Activated T-cell treated with anti-CD3 and anti-CD28 coated beads, Interleukin-2, amount 50 U/mL, for 72 hours (primary cell): Measurements from ENCODE around the gene COL13A1. TPM values are rescaled to one million over a fixed set of nuclear protein-coding genes. Genes with fewer than 3 reads are reported as not detected.

Source experiments
- ATAC-seq, 2 donors: fragments of 150-1000 bp; cut with Tn5 transposase; replicated peaks in 1 of 2; 2 replicates each; pipeline ENCODE4 v1.10.0; 2021; ENCODE audit warnings: moderate library complexity in 2 of 2, mild to moderate bottlenecking in 1 of 2
- DNase-seq, 2 donors: peaks; one replicate each; pipeline ENCODE4 v3.0.0; 2021 to 2022; ENCODE audit warnings: mixed read lengths in 1 of 2
- H3K27ac Mint-ChIP-seq: one replicate; pipeline ENCODE4 v1.8.0; 2022; ENCODE audit warnings: mild to moderate bottlenecking, moderate library complexity, mixed read lengths
- H3K27me3 Mint-ChIP-seq: one replicate; pipeline ENCODE4 v1.8.0; 2022; ENCODE audit warnings: low read depth, mixed read lengths
- H3K36me3 Mint-ChIP-seq, 2 donors: one replicate each; pipeline ENCODE4 v1.8.0; 2022; ENCODE audit warnings: mixed read lengths in 2 of 2, mild to moderate bottlenecking in 1 of 2; ENCODE audit not compliant: insufficient read depth in 2 of 2
- H3K4me1 Mint-ChIP-seq: one replicate; pipeline ENCODE4 v1.8.0; 2022; ENCODE audit warnings: low read depth, mixed read lengths
- H3K4me3 Mint-ChIP-seq, 2 donors: one replicate each; pipeline ENCODE4 v1.8.0; 2022; ENCODE audit warnings: mild to moderate bottlenecking in 2 of 2, mixed read lengths in 2 of 2, moderate library complexity in 2 of 2
- H3K9me3 Mint-ChIP-seq, 2 donors: one replicate each; pipeline ENCODE4 v1.8.0; 2022; ENCODE audit warnings: mixed read lengths in 2 of 2
- total RNA-seq, 2 donors: library from RNA; stranded (reverse); gene quantifications; one replicate each; pipeline ENCODE4 v1.2.3, GENCODE V29; 2022

Gene COL13A1
- total RNA-seq, 2 donors from 2014 or later: not detected

- Mint-ChIP-seq H3K27me3 (peaks cover 36% of the 10 kb centered on the region), H3K36me3 (no peaks in the 10 kb centered on the region), H3K9me3 (peaks cover 0 to 1% of the 10 kb centered on the region in 2 donors), H3K4me3 (no peak overlapping the region), H3K27ac (no peak overlapping the region), H3K4me1 (peaks cover 14% of the 10 kb centered on the region)
- no peak for DNase-seq
- no peak for ATAC-seq
Observed at GRCh38 chr10:69845574-69846292, 44.0 kb downstream of the COL13A1 start.

DNA sequence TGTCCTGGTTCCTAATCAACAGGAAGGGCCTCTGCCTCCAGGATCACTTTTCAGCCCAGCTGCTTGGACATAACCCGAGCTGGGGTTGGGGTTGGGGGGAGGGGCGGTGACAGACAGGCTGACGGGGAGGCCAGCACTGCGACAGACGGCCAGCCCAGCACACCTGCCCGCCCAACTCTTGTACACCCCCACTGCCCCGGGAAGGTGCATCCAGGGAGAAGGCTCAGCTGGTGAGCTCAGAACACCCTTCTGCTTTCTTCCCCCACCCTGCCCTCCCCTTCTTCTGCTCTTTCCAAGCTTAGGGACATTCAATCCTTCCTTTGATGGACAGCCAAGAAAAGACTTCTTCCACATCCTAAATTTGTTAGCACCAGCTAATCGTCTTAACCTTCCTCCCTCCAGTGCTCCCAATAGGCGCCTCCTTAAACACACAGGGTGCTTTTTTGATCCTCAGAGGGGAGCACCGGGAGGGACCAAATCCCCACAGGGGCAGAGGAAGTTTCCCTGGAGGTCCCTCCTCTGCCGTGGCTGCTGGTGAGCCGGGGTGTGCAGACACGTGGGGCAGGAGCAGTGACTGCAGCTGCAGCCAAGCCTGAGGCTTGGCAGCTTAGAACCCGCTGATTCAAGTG is 44.7 kb downstream of the COL13A1 start:
- Mint-ChIP-seq H3K4me3 (no peak overlapping the region), H3K27me3 (peaks cover 36% of the 10 kb centered on the region), H3K27ac (no peak overlapping the region), H3K36me3 (no peaks in the 10 kb centered on the region), H3K9me3 (peaks cover 0 to 1% of the 10 kb centered on the region in 2 donors), H3K4me1 (peaks cover 13% of the 10 kb centered on the region)
- ATAC-seq (no peak), DNase-seq (no peak)

DNA sequence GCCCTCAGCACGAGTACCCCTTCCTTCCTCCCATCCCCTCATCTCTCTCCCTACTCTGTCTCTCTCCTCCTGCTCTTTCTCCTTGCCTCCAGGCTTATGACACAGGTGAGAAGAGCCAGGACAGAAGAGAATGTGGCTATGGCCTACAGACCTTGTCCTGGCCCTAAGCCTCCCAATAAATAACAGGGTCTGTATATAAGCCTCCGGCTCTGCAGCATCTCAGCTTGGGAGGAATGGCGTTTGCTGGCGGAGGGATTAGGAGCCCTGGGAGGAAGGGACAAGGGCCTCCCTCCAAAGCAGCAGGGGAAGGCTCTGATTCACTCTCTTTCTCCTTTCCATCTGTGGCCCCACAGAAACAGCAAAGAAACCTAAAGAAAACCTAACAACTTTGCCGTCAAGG is 45.8 kb downstream of the COL13A1 start:
- Mint-ChIP-seq H3K27me3 (peaks cover 36% of the 10 kb centered on the region), H3K9me3 (no peaks in the 10 kb centered on the region), H3K36me3 (no peaks in the 10 kb centered on the region), H3K4me1 (peaks cover 2% of the 10 kb centered on the region), H3K4me3 (no peak overlapping the region), H3K27ac (no peak overlapping the region)
- no peak for ATAC-seq
- DNase-seq: no peak

- ATAC-seq (no peak), DNase-seq (no peak)
- Mint-ChIP-seq H3K27me3 (peaks cover 36% of the 10 kb centered on the region), H3K4me3 (no peak overlapping the region), H3K4me1 (no peaks in the 10 kb centered on the region), H3K36me3 (no peaks in the 10 kb centered on the region), H3K27ac (no peak overlapping the region), H3K9me3 (no peaks in the 10 kb centered on the region)
Observed at GRCh38 chr10:69847883-69848282, 46.2 kb downstream of the COL13A1 start.

DNA sequence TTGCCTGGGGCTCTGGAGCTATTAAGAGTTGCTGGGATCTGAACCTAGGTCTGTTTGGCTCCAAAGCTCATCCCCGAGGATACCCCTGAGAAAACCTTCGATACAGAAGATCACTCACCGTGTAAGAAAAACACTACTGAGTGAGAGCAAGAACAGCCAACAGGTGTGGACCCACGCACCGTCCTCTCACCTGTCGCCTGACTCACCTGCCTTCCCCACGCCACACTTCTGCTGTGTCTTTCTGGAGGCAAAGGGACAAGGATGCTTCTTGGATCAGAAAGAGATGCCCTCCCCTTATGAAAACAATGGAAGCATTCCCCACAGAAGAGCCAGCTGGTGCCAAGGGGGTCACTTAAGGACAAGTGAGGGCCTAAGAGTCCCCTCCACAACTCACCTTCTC is 46.7 kb downstream of the COL13A1 start:
- H3K27me3 Mint-ChIP-seq: peaks cover 36% of the 10 kb centered on the region
- ATAC-seq: no peak
- H3K4me1 Mint-ChIP-seq: no peaks in the 10 kb centered on the region
- H3K9me3 Mint-ChIP-seq: no peaks in the 10 kb centered on the region
- no peak for DNase-seq
- H3K4me3 Mint-ChIP-seq: no peak overlapping the region
- H3K27ac Mint-ChIP-seq: no peak overlapping the region
- no peaks in the 10 kb centered on the region for H3K36me3 Mint-ChIP-seq

DNA sequence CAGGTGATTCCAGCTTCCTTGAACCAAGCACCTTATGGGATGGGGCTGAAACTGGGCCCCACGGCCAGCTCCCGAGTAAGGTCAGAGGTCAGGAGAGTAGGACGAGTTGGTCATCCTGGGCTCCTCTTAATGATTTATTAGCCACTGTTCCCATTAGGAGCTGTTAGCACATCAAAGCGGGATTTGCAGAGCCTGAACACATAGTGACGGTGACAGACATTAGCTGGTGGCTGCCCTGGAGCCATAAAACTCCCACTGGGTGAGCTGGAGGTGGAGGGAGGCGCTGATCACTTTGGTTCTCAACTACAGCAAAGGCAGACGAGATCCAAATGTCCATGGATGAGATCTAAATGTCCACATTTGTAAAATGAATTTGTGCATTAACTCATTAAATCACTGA is 48.1 kb downstream of the COL13A1 start:
- DNase-seq (no peak), ATAC-seq (no peak)
- H3K9me3 Mint-ChIP-seq: no peaks in the 10 kb centered on the region
- no peaks in the 10 kb centered on the region for H3K4me1 Mint-ChIP-seq
- H3K27me3 Mint-ChIP-seq: peaks cover 30% of the 10 kb centered on the region
- no peak overlapping the region for H3K27ac Mint-ChIP-seq
- no peaks in the 10 kb centered on the region for H3K36me3 Mint-ChIP-seq
- no peak overlapping the region for H3K4me3 Mint-ChIP-seq

DNA sequence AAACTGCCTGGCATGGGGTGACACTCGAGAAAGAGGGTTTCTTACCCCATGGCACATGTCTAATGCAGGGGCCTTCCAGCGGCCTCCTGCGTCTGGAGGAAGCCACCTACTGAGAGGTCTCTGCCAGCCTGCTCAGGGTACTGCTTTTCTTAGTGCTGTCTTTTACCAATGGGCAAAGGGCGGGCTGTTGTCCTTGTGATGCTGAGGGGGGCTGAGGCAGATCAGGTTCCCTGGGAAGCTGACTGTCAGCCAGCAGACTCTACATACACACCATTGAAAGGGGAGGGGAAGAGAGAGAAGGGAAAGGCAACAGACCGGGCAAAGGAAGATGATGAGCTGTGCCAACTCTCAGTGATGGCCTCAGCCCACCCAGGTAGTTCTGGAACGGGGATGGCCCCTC is 48.7 kb downstream of the COL13A1 start:
- no peaks in the 10 kb centered on the region for H3K36me3 Mint-ChIP-seq
- H3K4me1 Mint-ChIP-seq: no peaks in the 10 kb centered on the region
- DNase-seq (no peak), ATAC-seq (no peak)
- H3K27ac Mint-ChIP-seq: no peak overlapping the region
- H3K9me3 Mint-ChIP-seq: no peaks in the 10 kb centered on the region
- H3K27me3 Mint-ChIP-seq: peaks cover 25% of the 10 kb centered on the region
- no peak overlapping the region for H3K4me3 Mint-ChIP-seq

DNA sequence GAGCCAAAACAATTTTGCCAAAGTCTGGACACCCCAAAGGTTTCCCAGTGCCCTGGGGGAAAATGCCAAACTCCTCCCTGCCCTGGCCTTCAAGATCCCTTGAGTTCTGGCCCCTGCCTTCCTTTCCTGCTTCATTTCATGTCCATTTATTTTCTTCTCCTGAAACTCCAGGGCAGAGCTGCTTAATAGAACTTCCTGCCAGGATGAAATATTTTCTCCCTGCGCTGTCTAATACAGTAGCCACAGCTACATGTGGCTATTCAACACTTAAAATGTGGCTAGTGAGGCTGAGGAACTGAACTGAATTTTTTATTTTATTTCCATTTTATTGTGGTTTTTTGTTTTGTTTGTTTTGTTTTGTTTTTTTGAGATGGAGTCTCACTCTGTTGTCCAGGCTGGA is 49.6 kb downstream of the COL13A1 start:
- ATAC-seq (no peak), DNase-seq (no peak)
- no peaks in the 10 kb centered on the region for H3K9me3 Mint-ChIP-seq
- H3K27ac Mint-ChIP-seq: no peak overlapping the region
- no peaks in the 10 kb centered on the region for H3K4me1 Mint-ChIP-seq
- H3K27me3 Mint-ChIP-seq: peaks cover 18% of the 10 kb centered on the region
- no peak overlapping the region for H3K4me3 Mint-ChIP-seq
- no peaks in the 10 kb centered on the region for H3K36me3 Mint-ChIP-seq

- Mint-ChIP-seq H3K27me3 (peaks cover 1% of the 10 kb centered on the region), H3K4me3 (no peak overlapping the region), H3K9me3 (no peaks in the 10 kb centered on the region), H3K4me1 (no peaks in the 10 kb centered on the region), H3K36me3 (no peaks in the 10 kb centered on the region), H3K27ac (no peak overlapping the region)
- ATAC-seq (no peak), DNase-seq (no peak)
Observed at GRCh38 chr10:69853064-69853463, 51.4 kb downstream of the COL13A1 start.

GRCh38 chr10:69854511-69855345 is 53.0 kb downstream of the COL13A1 start:
- no peak for DNase-seq
- H3K27me3 Mint-ChIP-seq: no peaks in the 10 kb centered on the region
- no peaks in the 10 kb centered on the region for H3K36me3 Mint-ChIP-seq
- no peak overlapping the region for H3K4me3 Mint-ChIP-seq
- H3K9me3 Mint-ChIP-seq: no peaks in the 10 kb centered on the region
- ATAC-seq: no peak
- H3K4me1 Mint-ChIP-seq: no peaks in the 10 kb centered on the region
- H3K27ac Mint-ChIP-seq: no peak overlapping the region

DNA sequence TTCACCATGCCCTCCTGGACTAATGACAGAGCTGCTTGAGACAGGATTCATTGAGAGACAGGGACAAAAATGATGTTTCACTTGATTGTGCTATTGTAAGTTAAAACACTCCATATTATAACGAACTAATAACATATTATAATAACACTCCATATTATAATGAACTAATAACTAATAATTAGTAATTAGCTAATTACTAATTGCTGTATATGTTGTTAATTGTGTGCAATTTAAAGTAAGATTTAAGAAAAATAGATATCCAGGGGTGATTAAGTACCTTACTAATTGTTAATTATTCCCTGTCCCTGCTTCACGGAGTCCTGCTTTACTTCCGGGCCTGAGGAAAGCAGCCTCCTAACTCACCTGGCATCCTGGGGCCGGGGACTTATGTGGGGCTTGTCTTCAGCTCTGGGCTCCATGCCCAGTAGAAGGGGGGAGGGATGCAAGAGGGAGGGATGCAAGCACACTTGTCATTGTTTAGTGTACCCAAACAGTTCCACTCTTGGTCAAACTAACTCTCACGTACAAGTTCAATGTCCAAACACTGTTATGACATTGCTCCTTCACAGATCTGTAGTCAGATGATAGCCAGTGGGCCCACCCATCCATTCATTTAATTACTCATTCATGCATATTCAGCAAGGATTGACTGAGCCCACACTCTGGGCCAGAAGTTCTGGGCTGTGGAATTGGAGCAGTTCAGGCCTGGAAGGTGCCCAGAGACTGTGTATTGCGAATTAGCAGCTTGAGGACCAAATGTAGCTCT is 53.8 kb downstream of the COL13A1 start:
- Mint-ChIP-seq H3K36me3 (no peaks in the 10 kb centered on the region), H3K27me3 (no peaks in the 10 kb centered on the region), H3K9me3 (no peaks in the 10 kb centered on the region), H3K27ac (no peak overlapping the region), H3K4me3 (no peak overlapping the region), H3K4me1 (no peaks in the 10 kb centered on the region)
- DNase-seq (no peak), ATAC-seq (no peak)

DNA sequence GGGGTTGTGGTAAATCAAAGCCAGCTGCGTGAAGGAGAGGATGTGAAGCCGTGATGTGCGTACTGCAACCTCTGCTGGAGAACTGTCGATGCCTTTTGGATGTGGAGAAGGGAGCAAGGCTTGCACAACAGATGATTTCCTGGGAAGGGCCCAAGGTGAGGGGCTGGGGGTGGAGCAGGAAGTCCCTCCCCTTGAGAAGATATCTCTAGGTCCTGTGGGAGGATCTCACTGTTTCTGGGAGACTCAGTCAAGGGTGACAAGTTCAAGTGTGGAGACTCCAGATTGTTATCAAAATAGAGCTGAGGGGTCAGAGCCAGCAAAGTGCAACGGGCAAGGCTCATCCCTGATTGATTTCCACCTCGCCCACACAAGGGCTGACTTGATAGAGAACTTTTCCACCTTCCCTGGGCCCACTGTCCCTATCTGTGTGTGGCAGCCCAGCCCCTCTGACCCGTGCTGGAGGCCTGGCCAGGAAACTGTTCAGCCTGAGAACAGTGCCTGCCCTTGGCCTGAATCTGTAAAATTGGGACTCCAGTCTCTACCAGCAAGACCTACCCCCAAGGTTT is 55.0 kb downstream of the COL13A1 start:
- Mint-ChIP-seq H3K27ac (no peak overlapping the region), H3K4me3 (no peak overlapping the region), H3K36me3 (no peaks in the 10 kb centered on the region), H3K9me3 (no peaks in the 10 kb centered on the region), H3K27me3 (no peaks in the 10 kb centered on the region), H3K4me1 (peaks cover 4% of the 10 kb centered on the region)
- DNase-seq (no peak), ATAC-seq (no peak)
